Stimulated activated memory B cell treated with anti-CD40 and anti-IgM and Interleukin-4, amounts not matched to agents 10 μg/mL and 1 μg/mL and 100 μg/mL, for 72 hours (primary cell): ENCODE results near the gene PGGT1B.

Experiments
- ATAC-seq: fragments of 150-1000 bp; cut with Tn5 transposase; 2 replicates; pipeline ENCODE4 v1.10.0; 2021
- H3K27ac Mint-ChIP-seq: one replicate; pipeline ENCODE4 v1.8.0; 2022; ENCODE audit warnings: mild to moderate bottlenecking, mixed read lengths
- H3K27me3 Mint-ChIP-seq: one replicate; pipeline ENCODE4 v1.8.0; 2022; ENCODE audit warnings: mixed read lengths
- H3K36me3 Mint-ChIP-seq: one replicate; pipeline ENCODE4 v1.8.0; 2022; ENCODE audit warnings: mixed read lengths
- H3K4me1 Mint-ChIP-seq: one replicate; pipeline ENCODE4 v1.8.0; 2022; ENCODE audit warnings: mixed read lengths
- H3K4me3 Mint-ChIP-seq: one replicate; pipeline ENCODE4 v1.8.0; 2022; ENCODE audit warnings: mild to moderate bottlenecking, moderate library complexity, mixed read lengths
- H3K9me3 Mint-ChIP-seq: one replicate; pipeline ENCODE4 v1.8.0; 2022; ENCODE audit warnings: mixed read lengths

Gene PGGT1B

DNA sequence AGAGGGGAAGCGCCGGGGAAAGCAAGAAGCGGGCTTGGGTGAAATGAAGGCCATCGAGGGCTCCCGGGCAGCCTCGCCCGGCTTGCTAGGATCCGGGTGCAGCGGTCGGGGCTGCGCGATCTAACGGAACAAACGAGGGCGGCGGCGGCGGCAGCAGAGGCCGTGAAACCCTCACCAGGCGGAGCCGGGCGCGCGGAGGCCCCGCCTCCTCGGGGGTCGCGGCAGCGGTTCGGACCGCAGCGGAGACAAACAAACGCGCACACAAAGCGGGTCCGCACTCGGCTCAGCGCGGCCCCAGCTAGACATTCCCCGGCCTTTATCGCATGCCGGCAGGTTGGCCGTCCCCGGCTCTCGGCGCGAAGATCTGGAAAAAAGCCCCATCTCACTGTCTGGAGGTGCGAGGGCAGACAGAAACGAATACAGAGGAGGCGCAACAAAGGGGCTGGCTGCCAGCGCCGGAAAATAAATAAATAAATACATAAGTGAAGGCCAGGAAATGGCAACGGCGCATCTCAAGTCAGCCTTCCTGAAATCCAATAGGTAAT lies 82.4 kb downstream of the PGGT1B start:
- no peaks in the 10 kb centered on the region for H3K36me3 Mint-ChIP-seq

GRCh38 chr5:115179394-115180164 lies 83.1 kb downstream of the PGGT1B start:
- Mint-ChIP-seq H3K4me3 (peak overlapping the region; percentile 85), H3K27me3 (peaks cover 73% of the 10 kb centered on the region), H3K27ac (peak overlapping the region; percentile 76), H3K9me3 (peaks cover 3% of the 10 kb centered on the region), H3K4me1 (peaks cover 18% of the 10 kb centered on the region), H3K36me3 (no peaks in the 10 kb centered on the region)
- ATAC-seq = no peak

More for the DNA sequence above, 82.4 kb downstream of the PGGT1B start:
- Mint-ChIP-seq H3K27ac (peak overlapping the region; percentile 76), H3K27me3 (peaks cover 77% of the 10 kb centered on the region), H3K4me3 (peak overlapping the region; percentile 85), H3K4me1 (peaks cover 18% of the 10 kb centered on the region), H3K9me3 (peaks cover 5% of the 10 kb centered on the region)
- peak; percentile 12 for ATAC-seq

GRCh38 chr5:115179030-115179393 lies 83.7 kb downstream of the PGGT1B start:
- Mint-ChIP-seq H3K9me3 (peaks cover 3% of the 10 kb centered on the region), H3K4me3 (no peak overlapping the region), H3K36me3 (no peaks in the 10 kb centered on the region), H3K4me1 (peaks cover 18% of the 10 kb centered on the region), H3K27ac (no peak overlapping the region), H3K27me3 (peaks cover 73% of the 10 kb centered on the region)
- no peak for ATAC-seq

DNA sequence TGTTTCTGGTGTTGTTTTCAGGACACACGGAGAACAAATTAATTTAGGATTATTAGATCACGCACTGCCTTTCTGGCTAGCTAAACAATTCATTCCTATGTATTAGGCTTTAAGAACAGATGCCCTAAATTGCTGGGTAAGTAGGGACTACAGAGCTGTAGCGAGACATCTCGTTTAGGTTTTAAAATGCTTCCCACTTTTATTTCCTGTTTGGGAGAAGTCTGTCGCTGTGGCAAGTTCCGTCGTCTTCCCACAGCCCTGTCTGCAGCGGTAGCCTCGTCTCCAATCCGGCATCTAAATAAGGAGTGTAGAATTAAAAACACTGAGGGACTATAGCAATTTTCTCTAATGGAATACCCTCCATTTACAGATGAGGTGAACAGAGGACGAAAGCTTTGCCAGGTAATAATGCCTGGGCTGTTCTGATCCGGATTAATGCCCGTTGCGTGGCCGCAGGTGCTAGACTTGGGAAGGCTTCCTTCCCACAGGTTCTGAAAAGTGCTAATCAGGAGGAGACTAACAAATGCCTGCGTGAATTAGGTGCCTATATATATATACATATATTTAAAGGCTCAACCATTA lies 91.7 kb downstream of the PGGT1B start:
- peaks cover 11% of the 10 kb centered on the region for H3K36me3 Mint-ChIP-seq
- peak overlapping the region; percentile 92 for H3K4me3 Mint-ChIP-seq
- peaks cover 14% of the 10 kb centered on the region for H3K4me1 Mint-ChIP-seq
- no peak overlapping the region for H3K27ac Mint-ChIP-seq
- ATAC-seq = no peak
- peaks cover 10% of the 10 kb centered on the region for H3K9me3 Mint-ChIP-seq
- H3K27me3 Mint-ChIP-seq = peaks cover 51% of the 10 kb centered on the region

DNA sequence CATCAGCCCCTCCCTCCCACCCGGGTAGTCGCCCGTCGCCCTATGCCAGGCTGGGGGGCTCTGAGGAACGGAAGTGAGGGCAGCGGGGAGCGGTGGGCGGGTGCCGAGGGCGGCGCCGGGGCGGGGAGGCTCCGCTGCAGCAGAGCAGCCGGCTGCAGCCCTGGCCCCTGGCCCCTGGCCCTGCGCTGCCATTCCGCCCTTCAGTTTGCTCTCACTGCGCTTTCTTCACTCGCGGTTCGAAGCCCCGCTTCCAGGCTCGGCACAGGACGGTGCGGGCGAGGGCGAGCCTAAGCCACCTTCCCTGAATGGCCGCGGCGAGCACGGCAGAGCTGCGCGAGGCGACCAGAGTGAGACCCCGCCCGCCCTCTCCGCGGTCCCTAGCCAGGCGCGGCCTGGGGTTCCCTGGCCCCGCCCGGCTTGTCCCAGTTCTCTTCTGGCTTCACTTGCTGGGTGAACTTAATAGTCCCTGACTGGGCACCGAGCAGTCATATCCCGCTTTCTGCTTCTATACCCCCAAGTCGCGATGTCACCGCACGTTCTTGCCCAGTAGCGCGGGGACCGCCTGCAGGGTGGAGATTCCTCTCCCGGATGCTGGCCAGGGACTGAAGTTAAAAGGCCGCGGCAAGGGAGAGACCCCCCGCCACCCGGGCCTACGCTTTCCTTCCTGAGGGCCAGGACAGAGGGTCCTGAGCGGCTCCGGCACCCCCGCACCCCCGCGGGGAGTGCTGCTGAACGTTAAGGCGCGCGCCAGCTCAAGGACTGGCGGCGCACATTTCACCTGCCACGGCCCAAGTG lies 92.3 kb downstream of the PGGT1B start:
- peak; percentile 50 for ATAC-seq
- peaks cover 51% of the 10 kb centered on the region for H3K27me3 Mint-ChIP-seq

DNA sequence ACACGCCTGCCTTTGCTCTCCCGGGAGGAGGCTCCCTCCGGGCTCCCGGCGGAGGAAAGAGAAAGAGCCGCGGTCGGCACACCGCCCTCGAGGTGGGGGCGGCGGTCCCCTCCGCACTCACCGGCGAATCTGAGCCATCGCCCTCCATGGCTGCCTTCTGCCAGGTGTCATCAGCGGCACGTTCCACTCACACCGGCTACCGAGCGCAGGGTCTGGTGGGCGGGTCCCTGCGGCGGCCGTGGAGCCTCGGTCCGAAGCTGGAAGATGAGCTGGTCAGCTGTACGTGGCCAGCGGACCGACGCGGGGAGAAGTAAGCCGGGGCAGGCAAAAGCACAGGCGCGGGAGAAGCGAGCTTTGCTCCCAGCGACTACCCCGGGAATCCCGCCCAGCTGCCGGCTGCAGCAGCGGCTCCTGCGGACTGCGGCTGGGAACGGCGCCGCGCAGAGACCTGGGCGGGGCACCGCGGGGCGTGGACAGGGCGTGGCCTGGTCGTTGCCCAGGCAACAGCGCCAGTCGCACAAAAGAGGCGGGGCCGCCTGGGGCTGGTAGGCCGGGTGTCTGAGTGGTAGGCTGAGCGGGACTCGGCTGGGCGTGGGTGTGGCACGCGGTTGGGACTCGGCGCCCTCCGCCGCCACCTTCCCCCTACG lies 93.1 kb downstream of the PGGT1B start, which contains the start of gene TRIM36:
TRIM36 (minus strand) TSS at position 422 of the 647 bp plus-strand sequence; CDS start at position 148, 274 bp downstream.
- H3K4me1 Mint-ChIP-seq = peaks cover 14% of the 10 kb centered on the region
- peaks cover 48% of the 10 kb centered on the region for H3K27me3 Mint-ChIP-seq
- H3K4me3 Mint-ChIP-seq = peak within 1 kb of the TSS; percentile 92
- no peak within 1 kb of the TSS for H3K27ac Mint-ChIP-seq
- peaks cover 10% of the 10 kb centered on the region for H3K9me3 Mint-ChIP-seq
- peak; percentile 98 for ATAC-seq
- H3K36me3 Mint-ChIP-seq = peaks cover 11% of the 10 kb centered on the region

More for the DNA sequence above, 92.3 kb downstream of the PGGT1B start:
- Mint-ChIP-seq H3K4me3 (peak overlapping the region; percentile 92), H3K27ac (no peak overlapping the region), H3K36me3 (peaks cover 11% of the 10 kb centered on the region), H3K9me3 (peaks cover 10% of the 10 kb centered on the region), H3K4me1 (peaks cover 14% of the 10 kb centered on the region)

DNA sequence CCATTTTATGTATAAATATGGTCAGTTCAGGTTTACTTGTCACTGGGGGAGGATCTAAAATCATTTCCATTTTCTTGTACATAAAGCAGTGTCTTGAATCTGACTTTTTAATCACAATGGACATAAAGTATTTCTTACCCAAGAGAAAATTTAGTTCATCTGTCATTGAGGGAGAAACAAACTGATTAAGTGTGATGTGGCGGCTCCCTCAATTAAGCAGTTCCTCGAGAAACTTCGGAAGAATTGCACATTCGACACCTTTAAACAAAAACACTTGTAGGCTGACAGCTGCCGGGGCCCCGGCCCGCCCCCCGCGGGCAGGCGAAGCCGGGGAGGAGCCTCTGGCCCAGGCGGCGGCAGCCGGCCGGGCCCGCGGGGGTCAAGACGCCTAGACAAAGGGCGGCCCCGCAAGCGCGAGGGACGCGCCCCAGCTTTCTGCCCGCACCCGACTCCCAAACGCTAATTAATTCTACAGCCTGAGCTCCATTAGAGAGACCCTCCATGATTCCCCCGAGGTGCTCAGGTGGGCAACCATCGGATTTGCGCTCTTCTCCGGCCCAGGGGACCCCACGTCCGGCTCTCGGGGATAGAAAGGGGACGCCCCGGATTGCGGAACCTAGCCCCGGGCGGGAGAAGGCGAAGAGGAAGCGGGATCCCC lies 93.7 kb downstream of the PGGT1B start:
- Mint-ChIP-seq H3K9me3 (peaks cover 14% of the 10 kb centered on the region), H3K4me3 (peak overlapping the region; percentile 92), H3K4me1 (peaks cover 14% of the 10 kb centered on the region), H3K27ac (no peak overlapping the region), H3K27me3 (peaks cover 41% of the 10 kb centered on the region), H3K36me3 (peaks cover 11% of the 10 kb centered on the region)
- peak; percentile 17 for ATAC-seq

GRCh38 chr5:115166744-115167393 lies 95.8 kb downstream of the PGGT1B start:
- H3K36me3 Mint-ChIP-seq = peaks cover 11% of the 10 kb centered on the region
- ATAC-seq = no peak
- peaks cover 14% of the 10 kb centered on the region for H3K9me3 Mint-ChIP-seq
- no peak overlapping the region for H3K27ac Mint-ChIP-seq
- peaks cover 14% of the 10 kb centered on the region for H3K4me1 Mint-ChIP-seq
- H3K27me3 Mint-ChIP-seq = peaks cover 24% of the 10 kb centered on the region
- H3K4me3 Mint-ChIP-seq = no peak overlapping the region

- peaks cover 11% of the 10 kb centered on the region for H3K36me3 Mint-ChIP-seq
- H3K9me3 Mint-ChIP-seq = peaks cover 14% of the 10 kb centered on the region
- no peak overlapping the region for H3K27ac Mint-ChIP-seq
- peaks cover 19% of the 10 kb centered on the region for H3K27me3 Mint-ChIP-seq
- no peak for ATAC-seq
- no peak overlapping the region for H3K4me3 Mint-ChIP-seq
- peaks cover 9% of the 10 kb centered on the region for H3K4me1 Mint-ChIP-seq
These were observed 96.9 kb downstream of the PGGT1B start for GRCh38 chr5:115165790-115166189.

DNA sequence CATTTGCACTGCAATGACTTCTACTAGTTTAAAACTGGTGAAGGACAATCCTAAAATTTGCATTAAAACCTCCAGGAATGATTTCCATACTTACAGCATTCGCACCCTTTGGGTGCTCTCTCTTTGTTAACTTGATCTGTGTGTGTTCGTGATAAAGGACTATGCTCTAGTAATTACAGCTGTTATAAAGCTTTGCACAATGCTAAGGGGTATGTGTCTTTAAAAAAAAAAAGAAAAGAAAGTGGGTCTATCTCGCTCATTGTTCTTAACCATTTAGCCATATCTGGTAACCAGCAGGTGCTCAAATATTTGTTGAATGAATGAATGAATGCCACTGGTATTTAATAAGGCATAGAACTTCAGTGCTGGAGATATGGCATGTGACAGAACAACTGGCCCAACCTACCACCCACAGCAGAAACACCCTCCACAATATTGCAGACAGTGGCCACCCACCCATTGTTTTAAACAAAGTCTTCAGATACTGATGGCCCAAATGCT lies 101.7 kb downstream of the PGGT1B start:
- ATAC-seq = no peak
- peaks cover 19% of the 10 kb centered on the region for H3K27me3 Mint-ChIP-seq
- peaks cover 5% of the 10 kb centered on the region for H3K9me3 Mint-ChIP-seq
- no peak overlapping the region for H3K4me3 Mint-ChIP-seq
- no peaks in the 10 kb centered on the region for H3K36me3 Mint-ChIP-seq
- H3K4me1 Mint-ChIP-seq = no peaks in the 10 kb centered on the region
- H3K27ac Mint-ChIP-seq = no peak overlapping the region
